ENCODE data around the gene ARL15. TPM values are rescaled to one million over a fixed set of nuclear protein-coding genes. Genes with fewer than 3 reads are reported as not detected.

ARL15 gene
- total RNA-seq, 4 donors from 2014 or later: 16.6 to 48.8 (median 32.3) TPM

- 80 to 84% methylated on average over 7 of the region's 7 CpGs for WGBS, 2 donors
- intact Hi-C loops (cut with DNase I; ENCODE audit: low total_unique reads): no loop called here
- TF ChIP-seq POLR2A (IDR thresholded peaks at IDR 0.05): no peak
- TF ChIP-seq CTCF (IDR thresholded peaks at IDR 0.05): no peak
Measured at GRCh38 chr5:54206580-54207229, 103.7 kb downstream of the ARL15 start.

GRCh38 chr5:54205918-54206317, 104.5 kb downstream of the ARL15 start:
- TF ChIP-seq CTCF (IDR thresholded peaks at IDR 0.05) (no peak), POLR2A (IDR thresholded peaks at IDR 0.05) (no peak)
- intact Hi-C loops (cut with DNase I; ENCODE audit: low total_unique reads): no loop called here
- 96 to 100% methylated on average over 1 of the region's 1 CpG for WGBS, 2 donors
- no peak overlapping the region for H3K4me3 ChIP-seq (ENCODE audit: low read depth, poor library complexity, severe bottlenecking)
- no peak for DNase-seq (ENCODE audit: low spot score in 2 of 2)

More at GRCh38 chr5:54206580-54207229, 103.7 kb downstream of the ARL15 start:
- H3K4me3 ChIP-seq (ENCODE audit: low read depth, poor library complexity, severe bottlenecking): no peak overlapping the region
- DNase-seq (ENCODE audit: low spot score in 2 of 2): no peak

GRCh38 chr5:54205453-54205852, 104.9 kb downstream of the ARL15 start:
- intact Hi-C loops (cut with DNase I; ENCODE audit: low total_unique reads): no loop called here
- no peak overlapping the region for H3K4me3 ChIP-seq (ENCODE audit: low read depth, poor library complexity, severe bottlenecking)
- WGBS, 2 donors: 67 to 81% methylated on average over 4 of the region's 4 CpGs
- DNase-seq (ENCODE audit: low spot score in 2 of 2): no peak
- TF ChIP-seq CTCF (IDR thresholded peaks at IDR 0.05) (no peak), POLR2A (IDR thresholded peaks at IDR 0.05) (no peak)

- DNase-seq (ENCODE audit: low spot score in 2 of 2): no peak
- no peak overlapping the region for H3K4me3 ChIP-seq (ENCODE audit: low read depth, poor library complexity, severe bottlenecking)
- TF ChIP-seq CTCF (IDR thresholded peaks at IDR 0.05) (no peak), POLR2A (IDR thresholded peaks at IDR 0.05) (no peak)
- intact Hi-C loops (cut with DNase I; ENCODE audit: low total_unique reads): no loop called here
Measured at GRCh38 chr5:54197018-54197417, 113.4 kb downstream of the ARL15 start.

GRCh38 chr5:54195701-54196100, 114.7 kb downstream of the ARL15 start:
- no peak for DNase-seq (ENCODE audit: low spot score in 2 of 2)

More at GRCh38 chr5:54195701-54196100, 114.7 kb downstream of the ARL15 start:
- intact Hi-C loops (cut with DNase I; ENCODE audit: low total_unique reads): no loop called here
- no peak for TF ChIP-seq POLR2A (IDR thresholded peaks at IDR 0.05)
- TF ChIP-seq CTCF (IDR thresholded peaks at IDR 0.05): no peak
- H3K4me3 ChIP-seq (ENCODE audit: low read depth, poor library complexity, severe bottlenecking): no peak overlapping the region
